SK-N-SH (cell line): ENCODE results near the gene LRMDA. TPM values are rescaled to one million over a fixed set of nuclear protein-coding genes. Genes with fewer than 3 reads are reported as not detected.

ENCODE experiments used
- CTCF ChIA-PET: fragments of 300-600, 350-600 bp; formaldehyde crosslinking; extraction: SDS; loops from one replicate; lab custom pipeline; 2021; lab: Yijun Ruan, JAX
- POLR2A ChIA-PET: fragments of 350-600 bp; sonication (Branson Sonifier 250); formaldehyde crosslinking; extraction: SDS; loops from one replicate; lab custom pipeline; 2020; ENCODE audit warnings: antibody characterized with exemption, inconsistent platforms; lab: Yijun Ruan, JAX
- DNase-seq: peaks from one replicate; pipeline ENCODE4 v3.0.0; 2012
- H2AFZ ChIP-seq: fragments of 200-600 bp; sonication (generic); 2 replicates; pipeline ENCODE4 v1.8.1; 2016; ENCODE audit warnings: antibody characterized with exemption, mild to moderate bottlenecking, low read depth
- H3F3A ChIP-seq: fragments of 200-600 bp; sonication (generic); replicated peaks from 2 replicates; pipeline ENCODE3; 2016; ENCODE audit warnings: antibody characterized with exemption, mild to moderate bottlenecking; ENCODE audit not compliant: insufficient read depth
- H3K27ac ChIP-seq, 2 experiments: fragments of 200-500 bp in 1 of 2; fragments of 200-600 bp in 1 of 2; sonication (Bioruptor generic) in 1 of 2; sonication (generic), shearing (Covaris generic) in 1 of 2; 2 replicates each; pipeline versions ENCODE4 v1.5.1 to v1.6.1; 2014 to 2016; ENCODE audit warnings: low read depth in 2 of 2, inconsistent platforms in 1 of 2, low read length in 1 of 2, mild to moderate bottlenecking in 1 of 2, mixed read lengths in 1 of 2
- H3K27me3 ChIP-seq: fragments of 200-600 bp; sonication (generic), shearing (Covaris generic); 2 replicates; pipeline ENCODE4 v1.6.1; 2016; ENCODE audit warnings: mixed run types; ENCODE audit not compliant: insufficient read depth
- H3K36me3 ChIP-seq, 2 experiments: fragments of 200-500 bp in 1 of 2; fragments of 200-600 bp in 1 of 2; sonication (Bioruptor generic) in 1 of 2; sonication (generic) in 1 of 2; replicated peaks in 1 of 2; 2 replicates each; pipeline versions ENCODE3 to v1.5.1; 2014 to 2016; ENCODE audit warnings: low read length in 1 of 2, mild to moderate bottlenecking in 1 of 2; ENCODE audit not compliant: insufficient read depth in 2 of 2, control insufficient read depth in 1 of 2
- H3K4me1 ChIP-seq, 2 experiments: fragments of 200-500 bp in 1 of 2; fragments of 200-600 bp in 1 of 2; sonication (Bioruptor generic) in 1 of 2; sonication (generic), shearing (Covaris generic) in 1 of 2; 2 replicates each; pipeline versions ENCODE4 v1.5.1 to v1.6.1; 2014 to 2016; ENCODE audit warnings: low read depth in 1 of 2, low read length in 1 of 2, mixed run types in 1 of 2; ENCODE audit not compliant: insufficient read depth in 2 of 2, control insufficient read depth in 1 of 2
- H3K4me2 ChIP-seq: fragments of 200-600 bp; sonication (generic), shearing (Covaris generic); 2 replicates; pipeline ENCODE4 v1.6.1; 2017; ENCODE audit warnings: mixed run types
- H3K4me3 ChIP-seq, 2 experiments: fragments of 200-500 bp in 1 of 2; fragments of 200-600 bp in 1 of 2; sonication (Bioruptor generic) in 1 of 2; sonication (generic), shearing (Covaris generic) in 1 of 2; 2 replicates each; pipeline versions ENCODE4 v1.5.1 to v1.8.1; 2014 to 2016; ENCODE audit warnings: low read depth in 2 of 2, inconsistent platforms in 1 of 2, low read length in 1 of 2, mild to moderate bottlenecking in 1 of 2, mixed read lengths in 1 of 2, moderate library complexity in 1 of 2
- H3K79me2 ChIP-seq: fragments of 200-600 bp; sonication (generic); 2 replicates; pipeline ENCODE4 v1.8.1; 2017; ENCODE audit warnings: mild to moderate bottlenecking; ENCODE audit not compliant: insufficient read depth
- H3K9ac ChIP-seq: fragments of 200-600 bp; sonication (generic); 2 replicates; pipeline ENCODE4 v1.6.1; 2017; ENCODE audit warnings: mixed run types
- H3K9me2 ChIP-seq: fragments of 200-600 bp; sonication (generic); 2 replicates; pipeline ENCODE4 v1.6.1; 2017; ENCODE audit warnings: mixed run types
- H3K9me3 ChIP-seq: fragments of 200-600 bp; sonication (generic); 2 replicates; pipeline ENCODE4 v1.6.1; 2017; ENCODE audit warnings: mixed run types, mild to moderate bottlenecking, moderate library complexity
- H4K20me1 ChIP-seq: fragments of 200-600 bp; sonication (generic); 2 replicates; pipeline ENCODE4 v1.6.1; 2017; ENCODE audit warnings: mild to moderate bottlenecking, mixed run types; ENCODE audit not compliant: insufficient read depth
- CTCF ChIP-seq: fragments of 200-600 bp; sonication (generic); IDR thresholded peaks from 2 replicates; pipeline ENCODE4 v1.6.1; 2017; ENCODE audit warnings: antibody characterized with exemption, mild to moderate bottlenecking, moderate library complexity
- ELF1 ChIP-seq: IDR thresholded peaks from 2 replicates; pipeline ENCODE4 v1.4.0; 2012
- EZH2phosphoT487 ChIP-seq: fragments of 200-600 bp; sonication (generic); IDR thresholded peaks from 2 replicates; pipeline ENCODE4 v1.6.1; 2017; ENCODE audit warnings: low read depth, mixed run types, mild to moderate bottlenecking, antibody characterized with exemption, moderate library complexity, borderline replicate concordance
- FOSL2 ChIP-seq: IDR thresholded peaks from 2 replicates; pipeline ENCODE4 v1.4.0; 2012; ENCODE audit warnings: low read depth, mild to moderate bottlenecking, moderate library complexity, borderline replicate concordance
- GATA2 ChIP-seq: sonication (generic); formaldehyde crosslinking; IDR thresholded peaks from 2 replicates; pipeline ENCODE4 v1.5.0; 2020; ENCODE audit warnings: mild to moderate bottlenecking, missing genetic modification reagents
- IRF3 ChIP-seq: fragments of 150-350 bp; IDR thresholded peaks from 2 replicates; pipeline ENCODE4 v1.6.1; 2016; ENCODE audit warnings: mild to moderate bottlenecking, low read depth, low read length
- NFIC ChIP-seq: IDR thresholded peaks from 2 replicates; pipeline ENCODE4 v1.4.0; 2012; ENCODE audit warnings: borderline replicate concordance
- PBX3 ChIP-seq: IDR thresholded peaks from 2 replicates; pipeline ENCODE4; 2012
- POLR2AphosphoS5 ChIP-seq: IDR thresholded peaks from 2 replicates; pipeline ENCODE4 v1.6.1; 2012; ENCODE audit warnings: low read depth, low read length
- RAD21 ChIP-seq: IDR thresholded peaks from 2 replicates; pipeline ENCODE4 v1.6.1; 2012; ENCODE audit warnings: mild to moderate bottlenecking, low read length
- RFX5 ChIP-seq: IDR thresholded peaks from 2 replicates; pipeline ENCODE4 v1.6.1; 2012; ENCODE audit warnings: mild to moderate bottlenecking, improper control_type of control experiment, low read length
- SIN3A ChIP-seq: IDR thresholded peaks from 2 replicates; pipeline ENCODE4 v1.6.1; 2012; ENCODE audit warnings: low read depth, mild to moderate bottlenecking, low read length, moderate library complexity, borderline replicate concordance
- TCF12 ChIP-seq: IDR thresholded peaks from 2 replicates; pipeline ENCODE4 v1.4.0; 2012
- TEAD4 ChIP-seq: IDR thresholded peaks from 2 replicates; pipeline ENCODE4 v1.4.0; 2012; ENCODE audit warnings: mild to moderate bottlenecking, borderline replicate concordance; ENCODE audit not compliant: insufficient read depth
- USF1 ChIP-seq: IDR thresholded peaks from 2 replicates; pipeline ENCODE4 v1.4.0; 2012; ENCODE audit warnings: low read depth, borderline replicate concordance
- USF2 ChIP-seq: fragments of 150-350 bp; IDR thresholded peaks from 2 replicates; pipeline ENCODE4 v1.6.1; 2017; ENCODE audit warnings: antibody characterized with exemption, low read length, low read depth, borderline replicate concordance
- WGBS: methylation state at CpG from one replicate; pipeline ENCODE4 v1.1.6; 2017; ENCODE audit warnings: low lambda C conversion rate; 5-methylcytosine and 5-hydroxymethylcytosine counted together
- polyA plus RNA-seq, 3 experiments: library from polyadenylated mRNA; depleted of rRNA; stranded (reverse); fragments of >200 nt; gene quantifications; 2 replicates each; pipeline ENCODE4 v1.2.3, GENCODE V29; 2012

The LRMDA gene
- polyA plus RNA-seq, 1 of the 3 experiments (the other 2 are of a cell fraction), result 0.95 TPM

- H2AFZ ChIP-seq, result no peak overlapping the region
- H3K36me3 ChIP-seq, result no peaks in the 10 kb centered on the region
- no peaks in the 10 kb centered on the region for H3K79me2 ChIP-seq
- no peaks in the 10 kb centered on the region for H3K9me3 ChIP-seq
- DNase-seq, result no peak
- no peak overlapping the region for H3K4me3 ChIP-seq
- no peaks in the 10 kb centered on the region for H3K27me3 ChIP-seq
- peak overlapping the region in 1 of 2 experiments; percentile 30; a peak in 2 of 4 replicates for H3K27ac ChIP-seq
- H3K9me2 ChIP-seq, result no peaks in the 10 kb centered on the region
- H3K9ac ChIP-seq, result no peak overlapping the region
- H3K4me1 ChIP-seq, result peaks cover 0 to 13% of the 10 kb centered on the region in 2 experiments; a peak in 2 of 4 replicates
- H4K20me1 ChIP-seq, result no peaks in the 10 kb centered on the region
- TF ChIP-seq TEAD4 (no peak), SIN3A (no peak)
- 72% methylated on average over 4 of the region's 4 CpGs for WGBS
- peaks cover 17% of the 10 kb centered on the region for H3F3A ChIP-seq
- ChIA-PET POLR2A (no interaction called here), CTCF (interaction anchor here (1.2 kb wide), 1 partner anchor 12 kb away, joined by 3 read pairs; no protein-coding TSS in a partner anchor)
- no peak overlapping the region for H3K4me2 ChIP-seq
Observed at GRCh38 chr10:76291885-76292284, 860.5 kb downstream of the LRMDA start.

GRCh38 chr10:76296957-76297356 lies 865.5 kb downstream of the LRMDA start:
- ChIA-PET CTCF (interaction anchor here (1.7 to 2.3 kb wide), 2 partner anchors 14 to 261 kb away, joined by 3 to 7 read pairs; no protein-coding TSS in a partner anchor), POLR2A (no interaction called here)
- no peaks in the 10 kb centered on the region for H4K20me1 ChIP-seq
- H3K4me3 ChIP-seq, result no peak overlapping the region
- H3K9me2 ChIP-seq, result no peaks in the 10 kb centered on the region
- H3F3A ChIP-seq, result no peaks in the 10 kb centered on the region
- H3K9me3 ChIP-seq, result no peaks in the 10 kb centered on the region
- H3K27ac ChIP-seq, result no peak overlapping the region
- no peak overlapping the region for H2AFZ ChIP-seq
- H3K9ac ChIP-seq, result no peak overlapping the region
- H3K27me3 ChIP-seq, result no peaks in the 10 kb centered on the region
- WGBS, result 85% methylated on average over 3 of the region's 3 CpGs
- H3K79me2 ChIP-seq, result no peaks in the 10 kb centered on the region
- no peak for TF ChIP-seq PBX3
- TF ChIP-seq RAD21, result no peak
- no peak for TF ChIP-seq NFIC
- H3K4me2 ChIP-seq, result no peak overlapping the region
- H3K36me3 ChIP-seq, result no peaks in the 10 kb centered on the region
- H3K4me1 ChIP-seq, result no peaks in the 10 kb centered on the region; a peak in 1 of 4 replicates
- no peak for DNase-seq

GRCh38 chr10:76297358-76297757 lies 865.9 kb downstream of the LRMDA start:
- H3K9me3 ChIP-seq, result no peaks in the 10 kb centered on the region
- H3K4me3 ChIP-seq, result no peak overlapping the region
- no peaks in the 10 kb centered on the region for H3K36me3 ChIP-seq
- H3F3A ChIP-seq, result no peaks in the 10 kb centered on the region
- DNase-seq, result no peak
- no peak overlapping the region for H3K9ac ChIP-seq
- ChIA-PET CTCF (interaction anchor here (0.6 to 2.3 kb wide), 3 partner anchors 14 to 895 kb away, joined by 3 to 7 read pairs (median 3); partner anchors contain the start of gene ZNF503), POLR2A (no interaction called here)
- 100% methylated on average over 4 of the region's 4 CpGs for WGBS
- H3K79me2 ChIP-seq, result no peaks in the 10 kb centered on the region
- no peaks in the 10 kb centered on the region for H4K20me1 ChIP-seq
- no peaks in the 10 kb centered on the region for H3K9me2 ChIP-seq
- no peaks in the 10 kb centered on the region; a peak in 1 of 4 replicates for H3K4me1 ChIP-seq
- no peak overlapping the region for H3K27ac ChIP-seq
- H3K27me3 ChIP-seq, result no peaks in the 10 kb centered on the region
- no peak overlapping the region for H3K4me2 ChIP-seq
- H2AFZ ChIP-seq, result no peak overlapping the region
- TF ChIP-seq RFX5 (no peak), NFIC (no peak), USF1 (no peak), ELF1 (no peak), TEAD4 (no peak), USF2 (no peak), FOSL2 (no peak), IRF3 (no peak), POLR2AphosphoS5 (no peak), EZH2phosphoT487 (no peak), TCF12 (no peak), CTCF (no peak), GATA2 (no peak)
